ENCODE measurements around the gene PCYOX1L. TPM values are rescaled to one million over a fixed set of nuclear protein-coding genes. Genes with fewer than 3 reads are reported as not detected.

Gene PCYOX1L
- total RNA-seq, 4 donors from 2014 or later, result 2.5 to 4.7 (median 3.8) TPM

DNA sequence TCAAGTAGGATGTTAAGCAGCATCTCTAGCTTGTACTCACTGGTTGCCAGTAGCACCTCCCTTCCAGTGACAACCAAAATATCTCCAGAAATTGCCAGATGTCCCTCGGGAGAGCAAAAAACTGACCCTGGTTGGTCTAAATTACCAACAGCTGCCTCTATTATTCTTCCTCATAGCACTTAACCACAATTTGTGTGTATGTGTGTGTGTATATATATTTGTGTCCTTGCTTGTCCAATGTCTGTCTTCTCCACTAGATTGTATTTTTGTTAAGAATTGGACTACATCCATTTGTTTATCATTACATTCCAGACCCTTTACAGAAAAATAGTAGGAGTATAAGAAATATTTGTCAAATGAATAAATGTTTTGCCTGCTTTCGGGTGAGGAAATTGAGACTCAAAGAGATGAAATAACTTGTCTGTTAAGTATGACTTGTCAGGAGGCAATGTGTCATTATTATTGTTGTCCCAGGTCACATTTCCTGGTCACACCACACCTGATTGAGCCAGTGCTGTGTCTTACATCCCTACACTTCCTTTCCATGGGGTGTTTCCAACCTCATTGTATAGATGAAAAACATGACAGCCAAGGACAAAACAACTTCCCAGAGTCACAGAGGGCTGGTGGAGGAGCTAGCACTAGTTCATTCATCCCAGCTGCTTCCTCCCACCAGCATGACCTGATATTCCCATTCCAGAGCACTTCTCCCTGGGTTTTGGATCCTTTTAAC lies 24.0 kb upstream of the PCYOX1L start:
- Histone ChIP-seq H3K9me3 (no peaks in the 10 kb centered on the region), H3K27ac (no peak overlapping the region), H3K4me1 (no peaks in the 10 kb centered on the region), H3K4me3 (no peak overlapping the region), H3K36me3 (peaks cover 0 to 87% of the 10 kb centered on the region in 2 donors), H3K27me3 (no peaks in the 10 kb centered on the region)
- TF ChIP-seq POLR2AphosphoS5 (IDR thresholded peaks at IDR 0.05) (no peak), CTCF (IDR thresholded peaks at IDR 0.05) (no peak), EP300 (IDR thresholded peaks at IDR 0.05) (no peak), POLR2A (IDR thresholded peaks at IDR 0.05) (no peak)
- 58 to 66% methylated on average over 2 of the region's 2 CpGs for WGBS, 2 donors (ENCODE audit: low coverage in 1 of 2)
- ATAC-seq, result no peak

GRCh38 chr5:149337736-149338135 lies 20.1 kb upstream of the PCYOX1L start:
- ATAC-seq, result no peak
- H3K27ac ChIP-seq, result no peak overlapping the region
- H3K9me3 ChIP-seq, result no peaks in the 10 kb centered on the region
- H3K36me3 ChIP-seq, result peaks cover 0 to 76% of the 10 kb centered on the region in 2 donors
- H3K4me3 ChIP-seq, result no peak overlapping the region
- no peaks in the 10 kb centered on the region for H3K27me3 ChIP-seq
- WGBS, 2 donors (ENCODE audit: low coverage in 1 of 2), result 72 to 73% methylated on average over 4 of the region's 4 CpGs
- H3K4me1 ChIP-seq, result no peaks in the 10 kb centered on the region
- TF ChIP-seq POLR2A (IDR thresholded peaks at IDR 0.05) (no peak), EP300 (IDR thresholded peaks at IDR 0.05) (no peak), CTCF (IDR thresholded peaks at IDR 0.05) (no peak), POLR2AphosphoS5 (IDR thresholded peaks at IDR 0.05) (no peak)

DNA sequence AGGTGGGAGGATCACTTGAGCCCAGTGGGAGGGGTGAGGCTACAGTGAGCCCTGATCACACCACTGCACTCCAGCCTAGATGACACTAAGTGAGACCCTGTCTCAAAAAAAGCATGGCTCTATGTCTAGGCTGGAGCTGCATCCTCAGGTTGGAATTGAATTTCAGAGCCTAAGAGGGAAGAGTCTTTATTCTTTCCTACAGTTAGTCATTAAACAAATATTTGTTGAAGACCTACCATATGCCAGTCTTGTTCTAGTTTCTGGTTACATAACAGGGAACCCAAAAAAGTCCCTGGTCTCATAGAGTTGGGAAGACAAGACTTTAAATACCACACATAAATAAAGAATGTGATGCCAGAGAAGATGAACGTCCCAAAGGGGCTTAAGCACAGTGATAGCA lies 19.5 kb upstream of the PCYOX1L start:
- 38 to 40% methylated on average over 1 of the region's 1 CpG for WGBS, 2 donors (ENCODE audit: low coverage in 1 of 2)
- H3K4me1 ChIP-seq, result no peaks in the 10 kb centered on the region
- no peak overlapping the region for H3K27ac ChIP-seq
- no peak for ATAC-seq
- no peaks in the 10 kb centered on the region for H3K9me3 ChIP-seq
- no peaks in the 10 kb centered on the region for H3K27me3 ChIP-seq
- H3K36me3 ChIP-seq, result peaks cover 0 to 70% of the 10 kb centered on the region in 2 donors
- no peak overlapping the region for H3K4me3 ChIP-seq
- TF ChIP-seq POLR2A (IDR thresholded peaks at IDR 0.05) (no peak), CTCF (IDR thresholded peaks at IDR 0.05) (no peak), EP300 (IDR thresholded peaks at IDR 0.05) (no peak), POLR2AphosphoS5 (IDR thresholded peaks at IDR 0.05) (no peak)

- no peak for TF ChIP-seq POLR2A (IDR thresholded peaks at IDR 0.05)
- TF ChIP-seq POLR2AphosphoS5 (IDR thresholded peaks at IDR 0.05), result no peak
- no peak for TF ChIP-seq CTCF (IDR thresholded peaks at IDR 0.05)
- no peak for TF ChIP-seq EP300 (IDR thresholded peaks at IDR 0.05)
- peaks cover 0 to 14% (median 0%) of the 10 kb centered on the region in 3 donors for H3K4me1 ChIP-seq
- no peak overlapping the region for H3K4me3 ChIP-seq
- peaks cover 0 to 48% of the 10 kb centered on the region in 2 donors for H3K36me3 ChIP-seq
- no peaks in the 10 kb centered on the region for H3K9me3 ChIP-seq
- no peak for ATAC-seq
- no peaks in the 10 kb centered on the region for H3K27me3 ChIP-seq
- no peak overlapping the region for H3K27ac ChIP-seq
- 55 to 100% methylated on average over 1 of the region's 1 CpG for WGBS, 2 donors (ENCODE audit: low coverage in 1 of 2)
Observed at GRCh38 chr5:149340920-149341319, 16.9 kb upstream of the PCYOX1L start.

DNA sequence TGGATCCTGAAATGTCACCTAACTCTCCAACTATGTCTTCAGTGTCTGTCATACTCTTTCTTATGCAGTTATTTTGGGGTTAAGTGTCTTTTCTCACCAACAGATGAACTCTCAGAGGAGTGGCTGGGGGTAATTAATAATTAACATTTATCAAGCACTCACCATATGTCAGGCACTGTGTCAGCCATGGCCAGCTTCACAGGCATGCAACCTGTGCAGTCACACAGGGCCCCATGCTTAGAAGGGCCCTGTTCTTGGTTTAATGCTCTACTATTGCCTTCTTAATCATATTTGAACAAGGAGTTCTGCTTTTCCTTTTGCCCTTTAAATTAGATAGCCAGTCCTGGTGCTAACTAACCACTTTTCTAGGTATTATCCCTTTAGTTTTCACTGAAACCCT lies 16.0 kb upstream of the PCYOX1L start:
- TF ChIP-seq POLR2A (IDR thresholded peaks at IDR 0.05) (no peak), EP300 (IDR thresholded peaks at IDR 0.05) (no peak), POLR2AphosphoS5 (IDR thresholded peaks at IDR 0.05) (no peak), CTCF (IDR thresholded peaks at IDR 0.05) (no peak)
- H3K27me3 ChIP-seq, result no peaks in the 10 kb centered on the region
- ATAC-seq, result no peak
- no peak overlapping the region for H3K27ac ChIP-seq
- peaks cover 0 to 39% of the 10 kb centered on the region in 2 donors for H3K36me3 ChIP-seq
- no peak overlapping the region for H3K4me3 ChIP-seq
- H3K4me1 ChIP-seq, result peaks cover 0 to 23% (median 0%) of the 10 kb centered on the region in 3 donors
- H3K9me3 ChIP-seq, result no peaks in the 10 kb centered on the region
